ENCODE data around the gene MTCL1.

DNA sequence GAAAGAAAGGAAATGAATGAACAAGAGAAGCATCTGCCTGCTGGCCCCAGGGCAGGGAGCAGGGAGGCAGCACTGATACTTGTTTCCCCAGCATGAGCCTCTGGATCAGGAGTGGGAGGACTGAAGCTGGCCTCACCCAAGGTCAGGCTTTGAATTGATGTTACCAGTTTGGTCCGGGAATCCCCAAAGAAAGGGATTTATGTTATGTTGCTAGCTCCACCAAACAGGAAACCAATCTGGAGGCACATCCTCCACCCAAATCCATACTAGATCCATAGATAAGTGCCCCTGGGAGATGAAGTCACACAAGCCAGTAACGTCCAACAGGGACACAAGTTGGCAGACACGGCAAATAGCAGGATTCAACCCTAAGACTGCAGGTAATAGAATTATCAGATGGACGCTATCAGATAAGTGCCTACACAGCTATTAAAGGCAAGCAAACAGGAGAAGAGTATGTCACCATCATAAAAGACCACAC lies 85.9 kb downstream of the MTCL1 start:
- no peak for TF ChIP-seq CTCF (IDR thresholded peaks at IDR 0.05)
- TF ChIP-seq POLR2A (IDR thresholded peaks at IDR 0.05), result no peak

Measured in heart left ventricle (tissue), 13 donors.